ENCODE results near the gene MSX2. TPM values are rescaled to one million over a fixed set of nuclear protein-coding genes. Genes with fewer than 3 reads are reported as not detected.
A peak's percentile ranks its signal among the peaks of the same experiment; 100 is the strongest.

MSX2 gene
- 83.9 to 86.9 TPM (median 85.2 TPM) in 3 replicates for total RNA-seq

GRCh38 chr5:174724484-174725260 is at the start of gene MSX2:
TSS of gene MSX2 (plus strand) at chr5:174724582. CDS start at chr5:174724660, 78 bp downstream.
- peaks cover 3% of the 10 kb centered on the region for H3K27me3 Mint-ChIP-seq (ENCODE audit: low read depth)
- H3K36me3 Mint-ChIP-seq: peaks cover 3% of the 10 kb centered on the region
- peaks cover 77% of the 10 kb centered on the region for H3K4me1 Mint-ChIP-seq
- peak; percentile 86 to 89 for DNase-seq (ENCODE audit: low spot score in 2 of 2, unreplicated experiment in 2 of 2)
- H3K9me3 Mint-ChIP-seq: no peaks in the 10 kb centered on the region
- no peak for TF ChIP-seq CTCF (IDR thresholded peaks at IDR 0.05; ENCODE audit: unreplicated experiment)
- peak within 1 kb of the TSS; percentile 92 for H3K4me3 Mint-ChIP-seq
- H3K27ac Mint-ChIP-seq: peak within 1 kb of the TSS; percentile 95

- Mint-ChIP-seq H3K27me3 (ENCODE audit: low read depth) (no peaks in the 10 kb centered on the region), H3K27ac (no peak overlapping the region), H3K4me1 (no peaks in the 10 kb centered on the region), H3K4me3 (no peak overlapping the region), H3K36me3 (no peaks in the 10 kb centered on the region), H3K9me3 (no peaks in the 10 kb centered on the region)
- TF ChIP-seq CTCF (IDR thresholded peaks at IDR 0.05; ENCODE audit: unreplicated experiment): no peak
- DNase-seq (ENCODE audit: low spot score in 2 of 2, unreplicated experiment in 2 of 2): no peak
These were observed 49.3 kb upstream of the MSX2 start for GRCh38 chr5:174675110-174675509.

GRCh38 chr5:174675916-174676315 is 48.5 kb upstream of the MSX2 start:
- Mint-ChIP-seq H3K36me3 (no peaks in the 10 kb centered on the region), H3K9me3 (no peaks in the 10 kb centered on the region), H3K4me1 (no peaks in the 10 kb centered on the region), H3K27me3 (ENCODE audit: low read depth) (no peaks in the 10 kb centered on the region), H3K27ac (no peak overlapping the region), H3K4me3 (no peak overlapping the region)
- DNase-seq (ENCODE audit: low spot score in 2 of 2, unreplicated experiment in 2 of 2): no peak
- no peak for TF ChIP-seq CTCF (IDR thresholded peaks at IDR 0.05; ENCODE audit: unreplicated experiment)

GRCh38 chr5:174678107-174678506 is 46.3 kb upstream of the MSX2 start:
- Mint-ChIP-seq H3K36me3 (no peaks in the 10 kb centered on the region), H3K27me3 (ENCODE audit: low read depth) (no peaks in the 10 kb centered on the region), H3K4me1 (no peaks in the 10 kb centered on the region), H3K4me3 (no peak overlapping the region), H3K9me3 (no peaks in the 10 kb centered on the region), H3K27ac (no peak overlapping the region)
- no peak for DNase-seq (ENCODE audit: low spot score in 2 of 2, unreplicated experiment in 2 of 2)
- TF ChIP-seq CTCF (IDR thresholded peaks at IDR 0.05; ENCODE audit: unreplicated experiment): no peak

GRCh38 chr5:174680901-174681565 is 43.3 kb upstream of the MSX2 start:
- no peaks in the 10 kb centered on the region for H3K27me3 Mint-ChIP-seq (ENCODE audit: low read depth)
- no peak for TF ChIP-seq CTCF (IDR thresholded peaks at IDR 0.05; ENCODE audit: unreplicated experiment)
- H3K4me1 Mint-ChIP-seq: no peaks in the 10 kb centered on the region
- H3K9me3 Mint-ChIP-seq: no peaks in the 10 kb centered on the region
- no peak overlapping the region for H3K4me3 Mint-ChIP-seq
- H3K36me3 Mint-ChIP-seq: no peaks in the 10 kb centered on the region
- no peak overlapping the region for H3K27ac Mint-ChIP-seq
- no peak for DNase-seq (ENCODE audit: low spot score in 2 of 2, unreplicated experiment in 2 of 2)

All from mesothelial cell of epicardium (in vitro differentiated cells).